Choroid plexus epithelial cell (primary cell): ENCODE measurements around the gene TNFRSF25.

Experiments used
- DNase-seq: peaks from one replicate; pipeline ENCODE4 v3.0.0-alpha.2; 2010; ENCODE audit warnings: low read depth
- H3K4me3 ChIP-seq: 2 replicates; pipeline ENCODE4 v1.5.1; 2011; ENCODE audit warnings: low read depth, mild to moderate bottlenecking, control low read depth, low read length, moderate library complexity
- TF ChIP-seq, protein P1 (sequence below): conservative IDR thresholded peaks from 2 replicates; pipeline ENCODE4 v1.5.1; 2011; ENCODE audit warnings: low read depth, mild to moderate bottlenecking, control low read depth, inconsistent platforms, low read length, moderate library complexity

The TNFRSF25 gene

DNA sequence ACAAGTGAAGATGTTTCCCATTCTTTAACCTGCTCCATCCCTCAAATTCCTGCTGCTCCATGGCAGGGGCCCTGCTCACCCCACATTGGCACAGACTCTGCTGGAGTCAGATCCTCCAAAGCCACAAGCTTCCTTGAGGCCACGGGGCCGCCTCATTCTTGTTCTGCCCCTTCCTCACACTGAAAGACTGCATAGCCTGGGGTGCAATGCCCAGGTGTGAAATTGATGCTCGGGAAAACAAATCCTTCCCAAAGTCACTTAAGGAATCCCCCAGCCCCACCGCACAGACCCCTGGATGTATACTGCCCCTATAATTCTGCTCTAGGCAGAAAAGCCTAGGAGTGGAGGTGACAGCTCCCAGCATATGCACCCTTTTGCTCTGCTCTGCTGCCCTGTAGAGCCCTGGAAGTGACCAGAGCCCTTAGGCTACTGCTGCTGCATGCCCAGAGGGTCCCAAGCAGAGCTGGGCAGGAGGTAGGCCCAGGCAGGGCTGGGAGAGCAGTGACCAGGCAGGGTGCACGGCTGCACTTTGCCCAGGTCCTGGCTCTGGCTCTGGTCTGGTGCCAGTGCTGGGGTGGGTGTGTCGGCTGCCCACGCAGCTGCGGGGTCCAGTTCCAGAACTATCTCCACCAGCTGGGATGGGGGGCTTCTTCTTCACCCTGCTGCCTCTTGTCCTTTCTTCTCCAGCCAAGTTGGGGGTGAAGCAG lies 47.9 kb downstream of the TNFRSF25 start:
- DNase-seq = no peak
- H3K4me3 ChIP-seq = no peak overlapping the region
- TF ChIP-seq, protein P1, sequence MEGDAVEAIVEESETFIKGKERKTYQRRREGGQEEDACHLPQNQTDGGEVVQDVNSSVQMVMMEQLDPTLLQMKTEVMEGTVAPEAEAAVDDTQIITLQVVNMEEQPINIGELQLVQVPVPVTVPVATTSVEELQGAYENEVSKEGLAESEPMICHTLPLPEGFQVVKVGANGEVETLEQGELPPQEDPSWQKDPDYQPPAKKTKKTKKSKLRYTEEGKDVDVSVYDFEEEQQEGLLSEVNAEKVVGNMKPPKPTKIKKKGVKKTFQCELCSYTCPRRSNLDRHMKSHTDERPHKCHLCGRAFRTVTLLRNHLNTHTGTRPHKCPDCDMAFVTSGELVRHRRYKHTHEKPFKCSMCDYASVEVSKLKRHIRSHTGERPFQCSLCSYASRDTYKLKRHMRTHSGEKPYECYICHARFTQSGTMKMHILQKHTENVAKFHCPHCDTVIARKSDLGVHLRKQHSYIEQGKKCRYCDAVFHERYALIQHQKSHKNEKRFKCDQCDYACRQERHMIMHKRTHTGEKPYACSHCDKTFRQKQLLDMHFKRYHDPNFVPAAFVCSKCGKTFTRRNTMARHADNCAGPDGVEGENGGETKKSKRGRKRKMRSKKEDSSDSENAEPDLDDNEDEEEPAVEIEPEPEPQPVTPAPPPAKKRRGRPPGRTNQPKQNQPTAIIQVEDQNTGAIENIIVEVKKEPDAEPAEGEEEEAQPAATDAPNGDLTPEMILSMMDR = no peak

DNA sequence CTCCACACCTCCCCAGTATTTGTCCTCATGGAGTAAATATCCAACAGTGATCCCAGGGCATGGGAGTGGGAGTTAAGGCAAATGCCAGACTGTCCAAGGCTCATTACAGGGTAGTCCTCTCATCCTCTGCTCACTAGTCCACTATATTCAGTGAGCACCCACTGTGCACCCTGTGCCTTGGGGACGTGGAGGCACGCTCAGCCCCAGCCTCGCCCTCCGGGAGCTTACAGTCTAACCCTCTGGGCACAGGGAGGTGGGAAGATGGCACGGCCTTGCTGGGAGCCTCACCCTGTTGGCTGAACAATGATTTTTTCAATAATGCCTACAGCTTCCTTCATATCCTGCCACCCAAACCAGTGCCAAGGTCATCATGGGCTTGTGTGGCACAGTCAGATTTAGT lies 49.1 kb downstream of the TNFRSF25 start:
- no peak for DNase-seq
- H3K4me3 ChIP-seq = no peak overlapping the region
- TF ChIP-seq, protein P1 = no peak

DNA sequence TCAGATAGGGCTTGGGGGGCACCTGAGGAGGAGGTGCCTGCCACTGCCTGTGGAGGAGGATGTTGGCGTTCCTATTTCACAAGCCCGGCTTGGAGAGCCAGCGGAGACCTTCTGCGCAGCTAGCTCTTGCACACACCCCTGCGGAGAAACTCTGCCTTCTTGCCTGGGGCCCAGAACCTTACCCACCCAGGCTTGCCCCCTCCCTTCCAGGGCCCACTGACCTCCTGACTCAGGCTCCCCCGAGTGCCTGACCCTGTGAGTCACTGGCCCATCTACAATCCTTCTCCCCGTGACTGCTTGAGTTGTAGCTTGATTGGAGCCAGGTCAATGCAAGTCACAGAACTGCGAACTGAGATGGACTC lies 49.7 kb downstream of the TNFRSF25 start:
- H3K4me3 ChIP-seq = no peak overlapping the region
- TF ChIP-seq, protein P1 = no peak
- DNase-seq = no peak

DNA sequence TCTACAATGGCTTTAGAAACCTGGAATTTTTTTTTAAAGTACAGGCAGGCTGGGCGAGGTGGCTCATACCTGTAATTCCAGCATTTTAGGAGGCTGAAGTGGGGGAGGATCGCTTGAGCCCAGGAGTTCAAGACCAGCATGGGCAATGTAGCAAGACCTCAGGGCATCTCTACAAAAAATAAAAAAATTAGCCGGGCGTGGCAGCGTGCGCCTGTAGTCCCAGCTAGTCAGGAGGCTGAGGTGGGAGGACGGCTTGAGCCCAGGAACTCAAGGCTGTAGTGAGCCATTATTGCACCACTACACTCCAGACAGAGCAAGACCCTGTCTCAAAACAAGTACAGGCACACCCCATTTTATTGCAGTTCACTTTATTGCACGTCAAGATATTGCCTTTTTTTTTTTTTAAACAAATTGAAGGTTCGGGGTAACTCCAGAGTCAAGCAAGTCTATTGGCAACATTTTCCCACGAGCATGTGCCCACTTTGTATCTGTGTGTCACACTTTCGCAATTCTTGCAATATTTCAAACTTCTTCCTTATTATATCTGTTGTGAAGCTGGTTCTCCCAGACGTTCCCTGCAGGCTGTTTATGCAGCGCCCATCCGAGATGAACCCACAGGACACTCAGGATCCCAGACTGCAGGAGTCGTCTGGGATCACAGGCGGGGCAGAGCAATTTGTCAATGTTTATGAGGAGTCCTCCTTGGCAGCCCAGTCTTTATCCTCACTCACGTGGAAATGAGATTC lies 50.9 kb downstream of the TNFRSF25 start:
- DNase-seq = no peak
- H3K4me3 ChIP-seq = no peak overlapping the region
- TF ChIP-seq, protein P1 = no peak

DNA sequence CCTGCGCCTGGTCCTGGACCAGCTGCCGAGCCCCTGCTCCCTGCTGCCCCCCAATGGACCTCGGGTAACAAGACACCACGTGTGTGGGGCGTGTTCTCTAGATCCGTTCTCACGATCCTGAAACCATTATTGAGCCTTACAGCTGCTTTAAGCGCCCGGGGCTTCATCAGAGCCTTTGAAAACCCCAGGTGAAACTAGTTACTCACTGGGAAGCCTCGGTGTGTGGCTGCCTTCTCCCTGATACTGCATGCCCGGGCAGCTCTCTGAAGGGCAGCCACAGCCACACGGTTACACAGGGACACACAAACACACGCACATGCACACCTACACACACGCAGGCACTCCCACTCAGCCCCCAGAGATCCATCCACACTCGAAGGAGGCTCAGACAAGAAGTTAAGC lies 51.5 kb downstream of the TNFRSF25 start:
- DNase-seq = peak; percentile 65
- TF ChIP-seq, protein P1 = peak; percentile 76

DNA sequence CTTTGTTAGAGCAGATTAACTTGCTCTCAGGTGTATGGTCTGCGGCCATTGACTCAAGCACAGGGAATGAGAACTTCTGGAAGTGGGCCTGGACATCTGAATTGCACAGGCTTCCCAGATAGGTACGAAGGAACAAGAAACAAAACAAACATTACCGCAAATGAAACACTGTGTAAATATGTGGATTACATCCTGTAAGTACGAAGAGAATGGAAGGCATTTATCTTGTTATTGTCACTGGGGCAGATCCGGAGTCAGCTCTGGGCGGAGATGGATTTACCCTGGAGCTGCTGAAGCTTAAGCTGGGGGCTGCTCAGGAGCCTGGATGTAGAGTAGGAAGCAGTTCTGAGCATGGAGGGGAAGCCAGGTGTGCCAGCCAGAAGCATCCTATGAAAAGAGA lies 53.1 kb downstream of the TNFRSF25 start:
- no peak for DNase-seq
- TF ChIP-seq, protein P1 = no peak
- no peak overlapping the region for H3K4me3 ChIP-seq

More for the DNA sequence above, 51.5 kb downstream of the TNFRSF25 start:
- no peak overlapping the region for H3K4me3 ChIP-seq
